ENCODE data around the gene PLXNA1.

Gene PLXNA1

GRCh38 chr3:127025456-127025855 lies 42.5 kb downstream of the PLXNA1 start:
- no peak for DNase-seq (ENCODE audit: low read depth)
- TF ChIP-seq CTCF (conservative IDR thresholded peaks at IDR 0.05; ENCODE audit: low read depth, low read length), result no peak
- no peak overlapping the region for H3K4me3 ChIP-seq (ENCODE audit: low read depth, low read length)

- no peak for TF ChIP-seq CTCF (conservative IDR thresholded peaks at IDR 0.05; ENCODE audit: low read depth, low read length)
- no peak overlapping the region for H3K4me3 ChIP-seq (ENCODE audit: low read depth, low read length)
- no peak for DNase-seq (ENCODE audit: low read depth)
Observed at GRCh38 chr3:127026036-127026435, 43.1 kb downstream of the PLXNA1 start.

- no peak for DNase-seq (ENCODE audit: low read depth)
- H3K4me3 ChIP-seq (ENCODE audit: low read depth, low read length), result no peak overlapping the region
- TF ChIP-seq CTCF (conservative IDR thresholded peaks at IDR 0.05; ENCODE audit: low read depth, low read length), result no peak
Observed at GRCh38 chr3:127026661-127027060, 43.7 kb downstream of the PLXNA1 start.

- no peak for TF ChIP-seq CTCF (conservative IDR thresholded peaks at IDR 0.05; ENCODE audit: low read depth, low read length)
- no peak overlapping the region for H3K4me3 ChIP-seq (ENCODE audit: low read depth, low read length)
Observed at GRCh38 chr3:127027061-127027735, 44.3 kb downstream of the PLXNA1 start.

GRCh38 chr3:127027811-127028548 lies 45.1 kb downstream of the PLXNA1 start:
- TF ChIP-seq CTCF (conservative IDR thresholded peaks at IDR 0.05; ENCODE audit: low read depth, low read length), result no peak
- DNase-seq (ENCODE audit: low read depth), result no peak
- no peak overlapping the region for H3K4me3 ChIP-seq (ENCODE audit: low read depth, low read length)

More at GRCh38 chr3:127027061-127027735, 44.3 kb downstream of the PLXNA1 start:
- DNase-seq (ENCODE audit: low read depth), result no peak

GRCh38 chr3:127028781-127029657 lies 46.1 kb downstream of the PLXNA1 start:
- H3K4me3 ChIP-seq (ENCODE audit: low read depth, low read length), result no peak overlapping the region
- TF ChIP-seq CTCF (conservative IDR thresholded peaks at IDR 0.05; ENCODE audit: low read depth, low read length), result no peak
- no peak for DNase-seq (ENCODE audit: low read depth)
